WI38 (cell line): ENCODE measurements around the gene SUOX.

ENCODE experiments used
- H3K4me3 ChIP-seq: 2 replicates; pipeline ENCODE4 v1.5.1; 2011; ENCODE audit warnings: low read depth, mild to moderate bottlenecking, control low read depth, low read length
- TF ChIP-seq, protein P1 (sequence below): IDR thresholded peaks from 2 replicates; pipeline ENCODE4 v1.5.1; 2012; ENCODE audit warnings: low read depth, mild to moderate bottlenecking, control low read depth, low read length

The SUOX gene

DNA sequence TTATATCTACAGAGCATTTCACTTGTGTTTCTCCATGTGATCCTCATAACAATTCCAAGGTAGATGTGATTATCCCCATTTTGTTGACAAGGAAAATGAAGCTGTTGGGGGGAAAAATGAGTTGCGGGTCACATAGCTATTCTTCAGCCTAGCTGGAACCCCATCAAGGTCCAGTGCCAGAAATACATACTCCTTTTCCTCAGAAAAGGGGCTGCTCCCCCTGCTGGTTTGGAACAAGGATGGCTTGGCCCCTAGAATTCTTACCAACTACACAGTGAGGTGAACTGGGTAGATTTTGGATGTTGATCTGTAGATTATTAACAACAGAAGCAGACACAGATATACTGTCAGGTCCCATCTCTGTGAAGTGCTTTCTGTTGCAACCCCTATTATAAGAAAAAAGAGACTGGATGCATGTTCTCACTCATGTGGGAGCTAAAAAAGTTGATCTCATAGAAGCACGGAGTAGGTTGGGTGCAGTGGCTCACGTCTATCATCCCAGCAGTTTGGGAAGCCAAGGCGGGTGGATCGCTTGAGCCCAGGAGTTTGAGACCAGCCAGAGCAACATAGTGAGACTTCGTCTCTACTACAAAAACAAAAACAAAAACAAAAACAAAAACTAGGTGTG is 32.7 kb downstream of the SUOX start:
- TF ChIP-seq, protein P1, sequence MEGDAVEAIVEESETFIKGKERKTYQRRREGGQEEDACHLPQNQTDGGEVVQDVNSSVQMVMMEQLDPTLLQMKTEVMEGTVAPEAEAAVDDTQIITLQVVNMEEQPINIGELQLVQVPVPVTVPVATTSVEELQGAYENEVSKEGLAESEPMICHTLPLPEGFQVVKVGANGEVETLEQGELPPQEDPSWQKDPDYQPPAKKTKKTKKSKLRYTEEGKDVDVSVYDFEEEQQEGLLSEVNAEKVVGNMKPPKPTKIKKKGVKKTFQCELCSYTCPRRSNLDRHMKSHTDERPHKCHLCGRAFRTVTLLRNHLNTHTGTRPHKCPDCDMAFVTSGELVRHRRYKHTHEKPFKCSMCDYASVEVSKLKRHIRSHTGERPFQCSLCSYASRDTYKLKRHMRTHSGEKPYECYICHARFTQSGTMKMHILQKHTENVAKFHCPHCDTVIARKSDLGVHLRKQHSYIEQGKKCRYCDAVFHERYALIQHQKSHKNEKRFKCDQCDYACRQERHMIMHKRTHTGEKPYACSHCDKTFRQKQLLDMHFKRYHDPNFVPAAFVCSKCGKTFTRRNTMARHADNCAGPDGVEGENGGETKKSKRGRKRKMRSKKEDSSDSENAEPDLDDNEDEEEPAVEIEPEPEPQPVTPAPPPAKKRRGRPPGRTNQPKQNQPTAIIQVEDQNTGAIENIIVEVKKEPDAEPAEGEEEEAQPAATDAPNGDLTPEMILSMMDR, result peak; percentile 74
- H3K4me3 ChIP-seq, result no peak overlapping the region

DNA sequence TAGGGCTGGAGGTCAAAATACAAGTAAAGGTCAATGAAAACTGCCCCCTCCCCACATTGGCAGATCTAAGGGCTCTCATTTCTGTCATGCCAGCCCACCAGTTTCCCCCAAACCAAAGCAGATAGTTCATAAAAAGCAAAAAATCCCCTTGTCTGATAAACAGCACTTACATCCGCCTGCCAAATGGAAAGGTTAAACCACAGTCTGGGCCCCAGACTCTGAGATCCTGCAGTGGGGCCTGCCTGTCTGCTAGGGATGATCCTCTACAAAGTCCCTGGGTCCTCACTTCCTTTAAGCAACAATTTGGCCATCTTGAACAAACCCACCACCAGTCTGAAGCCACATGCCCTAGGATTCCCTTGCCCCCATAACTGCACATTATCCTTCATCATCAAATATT is 34.9 kb downstream of the SUOX start:
- H3K4me3 ChIP-seq, result no peak overlapping the region
- TF ChIP-seq, protein P1, result no peak

DNA sequence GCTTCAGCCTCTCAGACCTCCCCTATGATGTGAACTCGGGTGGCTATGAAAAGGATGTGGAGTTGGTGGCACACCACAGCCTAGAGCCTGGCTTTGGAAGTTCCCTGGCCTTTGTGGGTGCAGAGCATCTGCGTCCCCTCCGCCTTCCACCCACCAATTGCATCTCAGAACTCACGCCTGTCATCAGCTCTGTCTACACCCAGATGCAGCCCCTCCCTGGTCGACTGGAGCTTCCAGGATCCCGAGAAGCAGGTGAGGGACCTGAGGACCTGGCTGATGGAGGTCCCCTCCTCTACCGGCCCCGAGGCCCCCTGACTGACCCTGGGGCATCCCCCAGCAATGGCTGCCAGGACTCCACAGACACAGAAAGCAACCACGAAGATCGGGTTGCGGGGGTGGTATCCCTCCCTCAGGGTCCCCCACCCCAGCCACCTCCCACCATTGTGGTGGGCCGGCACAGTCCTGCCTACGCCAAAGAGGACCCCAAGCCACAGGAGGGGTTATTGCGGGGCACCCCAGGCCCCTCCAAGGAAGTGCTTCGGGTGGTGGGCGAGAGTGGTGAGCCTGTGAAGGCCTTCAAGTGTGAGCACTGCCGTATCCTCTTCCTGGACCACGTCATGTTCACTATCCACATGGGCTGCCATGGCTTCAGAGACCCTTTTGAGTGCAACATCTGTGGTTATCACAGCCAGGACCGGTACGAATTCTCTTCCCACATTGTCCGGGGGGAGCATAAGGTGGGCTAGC is 37.7 kb downstream of the SUOX start:
- no peak overlapping the region for H3K4me3 ChIP-seq
- TF ChIP-seq, protein P1, result no peak

DNA sequence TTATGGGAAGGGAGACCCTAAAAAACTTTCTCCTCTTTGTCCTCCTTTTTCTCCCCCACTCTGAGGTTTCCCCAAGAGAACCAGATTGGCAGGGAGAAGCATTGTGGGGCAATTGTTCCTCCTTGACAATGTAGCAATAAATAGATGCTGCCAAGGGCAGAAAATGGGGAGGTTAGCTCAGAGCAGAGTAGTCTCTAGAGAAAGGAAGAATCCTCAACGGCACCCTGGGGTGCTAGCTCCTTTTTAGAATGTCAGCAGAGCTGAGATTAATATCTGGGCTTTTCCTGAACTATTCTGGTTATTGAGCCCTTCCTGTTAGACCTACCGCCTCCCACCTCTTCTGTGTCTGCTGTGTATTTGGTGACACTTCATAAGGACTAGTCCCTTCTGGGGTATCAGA is 40.1 kb downstream of the SUOX start:
- no peak overlapping the region for H3K4me3 ChIP-seq
- TF ChIP-seq, protein P1, result no peak

DNA sequence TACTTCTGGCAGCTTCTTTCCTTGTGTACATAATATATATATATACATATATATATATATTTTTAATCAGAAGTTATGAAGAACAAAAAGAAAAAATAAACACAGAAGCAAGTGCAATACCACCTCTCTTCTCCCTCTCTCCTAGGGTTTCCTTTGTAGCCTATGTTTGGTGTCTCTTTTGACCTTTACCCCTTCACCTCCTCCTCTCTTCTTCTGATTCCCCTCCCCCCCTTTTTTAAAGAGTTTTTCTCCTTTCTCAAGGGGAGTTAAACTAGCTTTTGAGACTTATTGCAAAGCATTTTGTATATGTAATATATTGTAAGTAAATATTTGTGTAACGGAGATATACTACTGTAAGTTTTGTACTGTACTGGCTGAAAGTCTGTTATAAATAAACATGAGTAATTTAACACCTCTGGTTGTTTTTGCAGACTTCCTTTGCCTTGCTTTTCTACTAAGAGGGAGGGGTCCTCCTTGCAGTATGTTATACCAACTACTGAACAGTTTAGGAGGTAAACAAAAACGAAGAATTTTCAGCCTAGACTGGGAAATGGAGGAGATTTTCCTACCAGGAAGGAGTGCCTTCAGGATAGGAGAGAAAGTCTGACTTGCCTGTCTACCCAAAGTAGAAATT is 41.1 kb downstream of the SUOX start:
- H3K4me3 ChIP-seq, result no peak overlapping the region
- TF ChIP-seq, protein P1, result no peak

DNA sequence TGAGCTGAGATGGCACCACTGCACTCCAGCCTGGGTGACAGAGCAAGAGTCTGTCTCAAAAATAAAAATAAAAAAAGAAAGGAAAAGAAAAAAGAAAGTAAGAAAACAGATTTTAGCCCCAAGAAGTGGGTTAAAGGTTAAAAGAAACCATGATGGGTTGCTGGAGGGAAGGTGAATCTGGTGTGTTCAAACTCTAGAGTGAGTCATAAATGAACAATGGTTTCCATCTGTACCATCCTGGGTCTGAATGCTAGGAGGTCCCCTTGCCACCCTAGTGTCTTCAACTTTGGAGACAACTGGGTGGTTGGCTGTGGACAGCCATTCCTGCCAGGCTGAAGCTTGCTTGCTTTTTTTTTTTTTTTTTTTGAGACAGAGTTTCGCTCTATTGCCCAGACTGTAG is 43.1 kb downstream of the SUOX start:
- H3K4me3 ChIP-seq, result no peak overlapping the region
- TF ChIP-seq, protein P1, result no peak
